ENCODE measurements around the gene DDX51. TPM values are rescaled to one million over a fixed set of nuclear protein-coding genes. Genes with fewer than 3 reads are reported as not detected.
"Not testable (repeated sequence)": the region's sequence is repeated elsewhere in the genome, so short reads cannot be mapped to it uniquely, and the experiment has no call there.

The DDX51 gene
- polyA plus RNA-seq, 2 of the 4 experiments (the other 2 are of a cell fraction): 10.2 to 22.6 TPM

- no peak for TF ChIP-seq RAD21 (conservative IDR thresholded peaks at IDR 0.05 in 1 of 2, IDR thresholded peaks at IDR 0.05 in 1 of 2)
- no peak for TF ChIP-seq JUNB (IDR thresholded peaks at IDR 0.05)
- no peak for TF ChIP-seq MAFK (IDR thresholded peaks at IDR 0.05; ENCODE audit: partially characterized antibody)
- TF ChIP-seq CHD2 (IDR thresholded peaks at IDR 0.05; ENCODE audit: low read length, partially characterized antibody): no peak
- TF ChIP-seq BHLHE40 (IDR thresholded peaks at IDR 0.05; ENCODE audit: low read depth, low read length): no peak
- TF ChIP-seq NFE2L2 (conservative IDR thresholded peaks at IDR 0.05; ENCODE audit: low read length): no peak
- TF ChIP-seq HEYL (CRISPR knock-in tag; IDR thresholded peaks at IDR 0.05): no peak
- TF ChIP-seq POLR2AphosphoS2 (conservative IDR thresholded peaks at IDR 0.05; ENCODE audit: low read length): no peak
- no peak for TF ChIP-seq CTCF (IDR thresholded peaks at IDR 0.05)
- TF ChIP-seq HOXB5 (CRISPR knock-in tag; IDR thresholded peaks at IDR 0.05): no peak
- TF ChIP-seq RNF2 (IDR thresholded peaks at IDR 0.05; ENCODE audit: borderline replicate concordance, low read depth): no peak
Observed at GRCh38 chr12:132137483-132138125, 6.5 kb downstream of the DDX51 start (continued).

- H3K4me1 ChIP-seq; DNase-seq (ENCODE audit: low read depth in 1 of 2, low spot score in 1 of 2); H3K4me3 ChIP-seq; H3K9me3 ChIP-seq; H3K4me2 ChIP-seq; POLR2A ChIA-PET; CTCF ChIA-PET; FAIRE-seq; H3K27ac ChIP-seq: not testable (repeated sequence)
- 43% methylated on average over 4 of the region's 21 CpGs for WGBS (ENCODE audit: missing lambda C conversion rate)
- 0 out of 6 replicates have a peak, but pooled peaks of 1 of the 2 experiments have one; percentile 4 for ATAC-seq
Observed at GRCh38 chr12:132136226-132136625, 7.9 kb downstream of the DDX51 start.

- H3K9me3 ChIP-seq; FAIRE-seq; ATAC-seq; POLR2A ChIA-PET; H3K4me1 ChIP-seq; H3K4me3 ChIP-seq; H3K4me2 ChIP-seq; H3K27ac ChIP-seq; DNase-seq (ENCODE audit: low read depth in 1 of 2, low spot score in 1 of 2): not testable (repeated sequence)
- 89% methylated on average over 4 of the region's 39 CpGs for WGBS (ENCODE audit: missing lambda C conversion rate)
- CTCF ChIA-PET: interaction anchor here (0.9 kb wide), 1 partner anchor 19 kb away, joined by 3 read pairs; no protein-coding TSS in a partner anchor
Observed at GRCh38 chr12:132134653-132135183, 9.4 kb downstream of the DDX51 start.

- Histone ChIP-seq H3K27ac (no peak overlapping the region), H3K4me2 (no peak overlapping the region), H3K9me3 (no peaks in the 10 kb centered on the region), H3K4me1 (no peaks in the 10 kb centered on the region), H3K4me3 (no peak overlapping the region)
- WGBS (ENCODE audit: missing lambda C conversion rate): 89% methylated on average over 25 of the region's 27 CpGs
- no peak for TF ChIP-seq MYC (IDR thresholded peaks at IDR 0.05; ENCODE audit: borderline replicate concordance, low read length)
- TF ChIP-seq ZFP36 (IDR thresholded peaks at IDR 0.05; ENCODE audit: borderline replicate concordance, partially characterized antibody): no peak
- TF ChIP-seq ZSCAN20 (CRISPR knock-in tag; IDR thresholded peaks at IDR 0.05): no peak
- no peak for TF ChIP-seq ELK1 (IDR thresholded peaks at IDR 0.05; ENCODE audit: low read depth, low read length)
- no peak for TF ChIP-seq HEYL (CRISPR knock-in tag; IDR thresholded peaks at IDR 0.05)
- TF ChIP-seq ATOH8 (CRISPR knock-in tag; IDR thresholded peaks at IDR 0.05; ENCODE audit: low read depth): no peak
- no peak for TF ChIP-seq RAD21 (conservative IDR thresholded peaks at IDR 0.05 in 1 of 2, IDR thresholded peaks at IDR 0.05 in 1 of 2)
- no peak for TF ChIP-seq ZNF302 (CRISPR knock-in tag; IDR thresholded peaks at IDR 0.05)
- no peak for TF ChIP-seq MAX (IDR thresholded peaks at IDR 0.05)
- TF ChIP-seq RFX5 (IDR thresholded peaks at IDR 0.05): no peak
- no peak for TF ChIP-seq JUNB (IDR thresholded peaks at IDR 0.05)
- no peak for FAIRE-seq
- peak in 1 of 2 experiments; percentile 39 for DNase-seq (ENCODE audit: low read depth in 1 of 2, low spot score in 1 of 2)
- ChIA-PET POLR2A (no interaction called here), CTCF (interaction anchor here (0.9 kb wide), 2 partner anchors 20 to 420 kb away, joined by 3 read pairs; no protein-coding TSS in a partner anchor)
- ATAC-seq: peak; percentile 55 to 62; a peak in 5 of 6 replicates
Observed at GRCh38 chr12:132133952-132134652, 10.0 kb downstream of the DDX51 start.

All from A549 (cell line).